GM10847 (cell line): ENCODE results near the gene PMS1.

Experiments
- POLR2A ChIP-seq: IDR thresholded peaks from 2 replicates; pipeline ENCODE4 v1.6.1; 2011; ENCODE audit not compliant: insufficient read length; ENCODE audit errors: extremely low read depth

The PMS1 gene

DNA sequence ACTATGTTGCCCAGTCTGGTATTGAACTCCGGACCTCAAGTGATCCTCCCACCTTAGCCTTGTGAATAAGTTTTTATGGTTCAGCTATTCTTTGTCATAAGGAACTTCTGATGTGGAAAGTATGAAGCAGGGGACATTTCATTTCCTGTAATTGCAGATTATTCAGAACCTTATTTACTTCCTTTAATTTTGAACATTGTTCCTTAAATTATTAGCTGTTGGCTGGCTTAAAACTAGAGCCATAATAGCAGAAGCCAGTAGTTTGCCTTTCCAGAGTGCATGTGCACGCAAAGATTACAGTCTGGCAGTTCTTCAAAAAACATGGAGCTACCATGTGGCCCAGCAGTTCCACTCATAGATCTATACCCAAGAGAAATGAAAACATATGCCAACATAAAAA lies 53.1 kb downstream of the PMS1 start:
- TF ChIP-seq POLR2A: no peak

- no peak for TF ChIP-seq POLR2A
Measured at GRCh38 chr2:189841019-189841418, 56.8 kb downstream of the PMS1 start.

- no peak for TF ChIP-seq POLR2A
Measured at GRCh38 chr2:189848276-189848675, 64.0 kb downstream of the PMS1 start.

DNA sequence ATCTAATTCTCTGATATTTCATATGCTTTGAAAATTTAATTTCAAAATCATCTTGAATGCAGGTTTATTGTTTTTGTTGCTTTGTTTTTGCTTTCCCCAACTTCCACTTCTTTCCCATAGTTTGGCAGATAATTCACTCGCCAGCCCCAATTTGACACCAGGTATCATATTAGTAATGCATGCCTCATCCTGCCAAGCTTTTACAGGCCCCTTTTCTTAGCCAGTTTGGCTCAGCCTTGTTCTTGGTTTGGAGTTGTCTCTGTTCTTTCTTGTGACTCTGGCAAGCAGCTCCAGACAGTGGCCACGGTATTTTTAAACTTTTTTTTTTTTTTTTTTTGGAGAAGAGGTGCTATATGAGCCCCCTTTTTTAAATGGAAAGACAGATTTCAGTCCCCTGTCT lies 65.3 kb downstream of the PMS1 start:
- no peak for TF ChIP-seq POLR2A

- TF ChIP-seq POLR2A: no peak
Measured at GRCh38 chr2:189851174-189851826, 67.0 kb downstream of the PMS1 start.

- no peak for TF ChIP-seq POLR2A
Measured at GRCh38 chr2:189854187-189854586, 69.9 kb downstream of the PMS1 start.

DNA sequence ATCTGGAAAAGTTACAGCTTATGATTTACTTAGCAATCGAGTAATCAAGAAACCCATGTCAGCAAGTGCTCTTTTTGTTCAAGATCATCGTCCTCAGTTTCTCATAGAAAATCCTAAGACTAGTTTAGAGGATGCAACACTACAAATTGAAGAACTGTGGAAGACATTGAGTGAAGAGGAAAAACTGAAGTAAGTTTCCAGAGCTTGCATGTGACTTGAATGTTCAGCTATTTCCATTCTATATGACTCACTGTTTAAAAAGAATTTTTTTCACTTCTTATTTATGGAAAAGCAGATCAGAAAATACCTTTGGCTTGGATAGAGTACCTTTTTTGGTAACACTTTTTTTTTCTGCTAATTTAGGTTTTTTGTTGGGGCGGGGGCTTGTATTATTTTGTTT lies 70.7 kb downstream of the PMS1 start:
- no peak for TF ChIP-seq POLR2A

DNA sequence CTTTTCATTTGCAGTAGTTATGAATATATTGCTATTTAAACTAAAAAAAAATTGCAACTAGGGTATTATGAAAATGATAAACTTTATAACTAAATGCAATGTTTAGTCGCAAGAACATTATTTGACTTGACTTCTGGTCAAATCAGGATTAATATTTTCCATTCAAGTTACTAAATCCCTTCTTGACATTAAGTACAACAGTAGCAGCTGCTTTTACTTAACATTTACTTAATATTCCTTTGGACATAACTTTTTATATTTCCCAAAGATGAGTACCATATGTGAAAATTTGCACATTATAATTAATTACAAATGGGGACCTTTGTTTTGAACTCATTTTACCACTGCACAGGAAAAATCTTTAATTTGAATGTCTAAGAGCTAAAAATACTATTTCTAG lies 74.0 kb downstream of the PMS1 start:
- TF ChIP-seq POLR2A: no peak

DNA sequence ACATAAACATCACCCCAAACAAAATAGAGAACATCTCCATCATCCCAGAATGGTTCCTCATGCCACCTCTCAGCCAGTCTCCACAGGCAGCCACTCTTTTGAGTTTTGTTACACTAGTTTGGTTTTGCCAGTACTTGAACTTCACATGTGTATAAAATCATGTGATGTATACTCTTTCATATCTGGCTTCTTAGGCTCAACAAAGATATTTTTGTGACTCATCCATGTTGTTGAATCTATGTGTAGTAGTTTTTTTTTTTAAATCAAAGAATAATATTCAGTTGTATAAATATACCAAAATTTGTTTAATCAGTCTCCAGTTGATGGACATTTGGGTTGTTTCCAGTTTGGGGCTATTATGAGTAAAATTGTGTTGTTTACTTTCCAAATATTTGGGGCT lies 75.9 kb downstream of the PMS1 start:
- no peak for TF ChIP-seq POLR2A

DNA sequence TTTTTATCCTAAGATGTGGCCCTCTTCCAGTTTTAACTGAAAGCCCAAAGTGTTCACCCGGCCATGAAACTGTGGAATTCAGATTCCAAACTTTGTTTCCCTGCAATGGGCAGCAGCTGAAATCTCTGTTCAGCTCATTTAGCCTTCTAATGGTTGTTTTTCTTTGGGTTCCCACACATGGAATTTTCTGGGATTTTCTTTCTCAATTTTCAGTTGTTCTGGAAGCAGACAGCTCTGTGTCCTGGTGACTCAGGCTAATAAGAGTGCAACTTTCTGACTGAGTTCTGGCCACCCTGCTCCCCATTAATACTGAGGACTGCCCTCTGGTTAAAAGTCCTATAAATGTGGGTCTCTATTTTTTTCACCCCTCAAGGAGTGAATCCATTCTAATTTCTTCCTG lies 78.5 kb downstream of the PMS1 start:
- no peak for TF ChIP-seq POLR2A

GRCh38 chr2:189865826-189866225 lies 81.6 kb downstream of the PMS1 start:
- no peak for TF ChIP-seq POLR2A

- no peak for TF ChIP-seq POLR2A
Measured at GRCh38 chr2:189866296-189866695, 82.0 kb downstream of the PMS1 start.

GRCh38 chr2:189868896-189869295 lies 84.6 kb downstream of the PMS1 start:
- TF ChIP-seq POLR2A: no peak

DNA sequence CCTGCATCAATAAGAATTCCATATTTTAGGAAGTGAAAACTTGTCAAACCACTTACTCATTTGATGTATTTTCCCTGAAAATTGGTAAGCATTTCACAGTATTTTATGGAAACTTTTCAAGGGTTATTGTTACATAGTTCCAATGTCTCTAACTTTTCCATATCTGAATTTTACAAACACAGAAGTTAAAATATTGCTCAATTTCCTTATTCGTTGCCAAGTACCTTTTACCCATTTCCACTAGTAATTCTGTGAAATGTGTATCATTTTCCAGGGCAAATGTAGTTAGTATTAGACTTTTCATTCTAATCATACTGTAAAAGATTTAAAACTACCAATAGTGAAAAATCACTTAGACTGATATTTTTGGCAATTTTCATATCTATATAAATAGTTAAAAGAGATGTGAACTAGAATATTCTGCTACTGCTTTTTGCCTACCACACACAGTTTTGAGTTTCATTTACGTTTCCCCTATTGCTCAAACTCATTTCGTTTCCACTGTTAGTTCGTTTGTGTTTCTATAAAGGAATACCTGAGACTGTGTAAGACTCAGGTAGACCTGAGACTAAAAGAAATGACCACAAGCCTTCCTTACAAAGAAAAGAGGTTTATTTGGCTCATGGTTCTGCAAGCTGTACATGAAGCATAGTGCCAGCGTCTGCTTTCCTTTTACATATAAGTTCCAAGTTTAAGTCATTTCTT lies 86.3 kb downstream of the PMS1 start:
- no peak for TF ChIP-seq POLR2A

- TF ChIP-seq POLR2A: no peak
Measured at GRCh38 chr2:189873696-189874095, 89.4 kb downstream of the PMS1 start.

- TF ChIP-seq POLR2A: no peak
Measured at GRCh38 chr2:189874586-189875320, 90.5 kb downstream of the PMS1 start.
